Measurements from ENCODE around the gene ENOX1. TPM values are rescaled to one million over a fixed set of nuclear protein-coding genes. Genes with fewer than 3 reads are reported as not detected.
A peak's percentile ranks its signal among the peaks of the same experiment; 100 is the strongest.

ENOX1 gene
- total and polyA plus RNA-seq, 2 of the 8 experiments (the other 6 are each of a cell fraction or from before 2014, with no cell fraction given), result 0.23 to 0.37 TPM

- H4K8ac ChIP-seq (ENCODE audit: extremely low read depth, insufficient read depth, low read length), result no peak overlapping the region
- no peaks in the 10 kb centered on the region for H3K4me1 ChIP-seq (replicated peaks in 1 of 4; ENCODE audit: control insufficient read depth in 3 of 4, insufficient read depth in 4 of 4, low read length in 3 of 4)
- H3K9me3 ChIP-seq (ENCODE audit: insufficient read depth in 2 of 2, low read depth in 1 of 2, low read length in 1 of 2), result no peaks in the 10 kb centered on the region
- H3K9ac ChIP-seq (replicated peaks in 1 of 4; ENCODE audit: extremely low read depth in 1 of 4, low read depth in 3 of 4, low read length in 3 of 4), result no peak overlapping the region
- H2BK5ac ChIP-seq (ENCODE audit: low read depth, low read length), result no peak overlapping the region
- H3K4ac ChIP-seq (replicated peaks; ENCODE audit: insufficient read length, low read depth, low read length), result no peak overlapping the region
- no peaks in the 10 kb centered on the region for H3K36me3 ChIP-seq (ENCODE audit: control insufficient read depth in 2 of 4, insufficient read depth in 4 of 4, low read length in 3 of 4)
- no peak overlapping the region for H3K23ac ChIP-seq (ENCODE audit: insufficient read length)
- no peak overlapping the region for H4K5ac ChIP-seq (ENCODE audit: insufficient read length, low read depth, low read length)
- H3K23me2 ChIP-seq (ENCODE audit: low read depth, low read length), result no peaks in the 10 kb centered on the region; the same call in 1 of the 2 replicates
- H2BK15ac ChIP-seq (ENCODE audit: low read length), result no peak overlapping the region
- DNase-seq (ENCODE audit: low read depth in 1 of 2, low spot score in 2 of 2), result no peak
- H3K14ac ChIP-seq (ENCODE audit: insufficient read length), result no peak overlapping the region
- no peak overlapping the region for H2AK5ac ChIP-seq (ENCODE audit: low read depth, low read length)
- no peaks in the 10 kb centered on the region for H3K79me1 ChIP-seq (ENCODE audit: low read depth, low read length)
- no peak overlapping the region for H3K27ac ChIP-seq (ENCODE audit: low read depth, low read length)
- H3K79me2 ChIP-seq (ENCODE audit: control insufficient read depth in 1 of 2, insufficient read depth in 2 of 2, low read length in 2 of 2), result no peaks in the 10 kb centered on the region
- no peak overlapping the region for H2BK12ac ChIP-seq (ENCODE audit: low read depth, low read length)
- CTCF ChIA-PET (ENCODE audit: partially characterized antibody), result no interaction called here
- no peak overlapping the region for H3K56ac ChIP-seq (replicated peaks; ENCODE audit: insufficient read length, low read depth, low read length)
- H3K27me3 ChIP-seq (replicated peaks in 1 of 4; ENCODE audit: control insufficient read depth in 3 of 4, extremely low read depth in 1 of 4, insufficient read depth in 3 of 4, low read length in 3 of 4), result no peaks in the 10 kb centered on the region
- FAIRE-seq, result no peak
- H4K91ac ChIP-seq (replicated peaks; ENCODE audit: insufficient read length, low read length), result no peak overlapping the region
- H2AFZ ChIP-seq (ENCODE audit: low read length), result 0 out of 2 replicates have a peak overlapping the region, but pooled peaks have one; percentile 10
- POLR2A ChIA-PET (ENCODE audit: partially characterized antibody), result no interaction called here
- H2BK20ac ChIP-seq (ENCODE audit: low read length), result no peak overlapping the region
- H3K4me2 ChIP-seq (ENCODE audit: insufficient read depth in 1 of 2, low read depth in 2 of 2, low read length in 2 of 2), result no peak overlapping the region
- no peaks in the 10 kb centered on the region for H4K20me1 ChIP-seq (replicated peaks in 1 of 2; ENCODE audit: control insufficient read depth in 1 of 2, insufficient read depth in 2 of 2, low read length in 2 of 2)
- H2BK120ac ChIP-seq (replicated peaks; ENCODE audit: low read depth, low read length), result no peak overlapping the region
- no peak overlapping the region for H3K18ac ChIP-seq (ENCODE audit: extremely low read depth, low read length)
- no peak overlapping the region for H3K4me3 ChIP-seq (ENCODE audit: extremely low read depth in 1 of 4, insufficient read depth in 2 of 4, low read depth in 3 of 4, low read length in 4 of 4)
- TF ChIP-seq SRF (IDR thresholded peaks at IDR 0.05; ENCODE audit: low read depth, low read length), result no peak
- TF ChIP-seq HDAC2 (IDR thresholded peaks at IDR 0.05; ENCODE audit: borderline replicate concordance in 1 of 2, low read depth in 2 of 2, low read length in 2 of 2), result no peak
- no peak for TF ChIP-seq GTF2F1 (IDR thresholded peaks at IDR 0.05; ENCODE audit: borderline replicate concordance, low read depth, low read length)
- no peak for TF ChIP-seq KDM5A (IDR thresholded peaks at IDR 0.05; ENCODE audit: low read length)
- TF ChIP-seq USF2 (IDR thresholded peaks at IDR 0.05; ENCODE audit: low read length), result no peak
- no peak for TF ChIP-seq YY1 (IDR thresholded peaks at IDR 0.05; ENCODE audit: low read depth, low read length)
- no peak for TF ChIP-seq RAD21 (IDR thresholded peaks at IDR 0.05 in 1 of 2, conservative IDR thresholded peaks at IDR 0.05 in 1 of 2; ENCODE audit: low read depth in 2 of 2, low read length in 2 of 2)
- TF ChIP-seq SIRT6 (IDR thresholded peaks at IDR 0.05; ENCODE audit: low read length), result no peak
- no peak for TF ChIP-seq FOSL1 (IDR thresholded peaks at IDR 0.05; ENCODE audit: insufficient read depth, low read depth, low read length)
- TF ChIP-seq RBBP5 (IDR thresholded peaks at IDR 0.05; ENCODE audit: borderline replicate concordance, low read depth, low read length), result no peak
- TF ChIP-seq TAF7 (optimal IDR thresholded peaks at IDR 0.05; ENCODE audit: borderline replicate concordance, low read depth, low read length), result no peak
- no peak for TF ChIP-seq ZNF274 (IDR thresholded peaks at IDR 0.05; ENCODE audit: borderline replicate concordance, extremely low read depth, low read length)
- no peak for TF ChIP-seq SIX5 (IDR thresholded peaks at IDR 0.05; ENCODE audit: low read depth, low read length)
- no peak for TF ChIP-seq SP2 (IDR thresholded peaks at IDR 0.05; ENCODE audit: low read length)
- TF ChIP-seq CHD1 (IDR thresholded peaks at IDR 0.05; ENCODE audit: low read depth, low read length), result no peak
Observed at GRCh38 chr13:43579321-43579720, 207.5 kb downstream of the ENOX1 start.

All from H1 (cell line).